ENCODE measurements around the gene CDIP1.

DNA sequence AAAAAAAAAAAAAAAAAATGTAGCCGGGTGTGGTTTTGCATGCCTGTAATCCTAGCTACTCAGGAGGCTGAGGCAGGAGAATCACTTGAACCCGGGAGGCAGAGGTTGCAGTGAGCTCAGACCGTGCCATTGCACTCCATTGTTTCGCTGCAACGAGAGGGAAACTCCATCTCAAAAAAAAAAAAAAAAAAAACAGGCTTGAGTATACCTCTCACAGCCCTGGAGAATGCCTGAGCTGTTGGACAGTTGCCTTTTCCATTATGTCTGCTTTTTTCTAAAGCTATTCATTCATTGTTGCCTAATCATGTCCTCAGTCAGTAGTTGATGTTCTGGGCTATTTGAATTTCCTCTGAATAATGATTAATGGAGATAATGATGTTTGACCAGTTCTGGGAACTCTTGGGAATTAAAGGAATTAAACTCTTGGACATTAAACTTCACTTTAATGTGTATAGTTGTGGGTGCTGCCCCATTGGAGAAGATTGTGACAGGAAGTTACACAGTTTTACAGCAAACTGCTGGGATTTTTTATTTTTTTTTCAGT lies 50.5 kb downstream of the CDIP1 start:
- TF ChIP-seq, protein P1, sequence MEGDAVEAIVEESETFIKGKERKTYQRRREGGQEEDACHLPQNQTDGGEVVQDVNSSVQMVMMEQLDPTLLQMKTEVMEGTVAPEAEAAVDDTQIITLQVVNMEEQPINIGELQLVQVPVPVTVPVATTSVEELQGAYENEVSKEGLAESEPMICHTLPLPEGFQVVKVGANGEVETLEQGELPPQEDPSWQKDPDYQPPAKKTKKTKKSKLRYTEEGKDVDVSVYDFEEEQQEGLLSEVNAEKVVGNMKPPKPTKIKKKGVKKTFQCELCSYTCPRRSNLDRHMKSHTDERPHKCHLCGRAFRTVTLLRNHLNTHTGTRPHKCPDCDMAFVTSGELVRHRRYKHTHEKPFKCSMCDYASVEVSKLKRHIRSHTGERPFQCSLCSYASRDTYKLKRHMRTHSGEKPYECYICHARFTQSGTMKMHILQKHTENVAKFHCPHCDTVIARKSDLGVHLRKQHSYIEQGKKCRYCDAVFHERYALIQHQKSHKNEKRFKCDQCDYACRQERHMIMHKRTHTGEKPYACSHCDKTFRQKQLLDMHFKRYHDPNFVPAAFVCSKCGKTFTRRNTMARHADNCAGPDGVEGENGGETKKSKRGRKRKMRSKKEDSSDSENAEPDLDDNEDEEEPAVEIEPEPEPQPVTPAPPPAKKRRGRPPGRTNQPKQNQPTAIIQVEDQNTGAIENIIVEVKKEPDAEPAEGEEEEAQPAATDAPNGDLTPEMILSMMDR (IDR thresholded peaks at IDR 0.05; ENCODE audit: insufficient read depth, low read length) = no peak
- TF ChIP-seq, protein P2, sequence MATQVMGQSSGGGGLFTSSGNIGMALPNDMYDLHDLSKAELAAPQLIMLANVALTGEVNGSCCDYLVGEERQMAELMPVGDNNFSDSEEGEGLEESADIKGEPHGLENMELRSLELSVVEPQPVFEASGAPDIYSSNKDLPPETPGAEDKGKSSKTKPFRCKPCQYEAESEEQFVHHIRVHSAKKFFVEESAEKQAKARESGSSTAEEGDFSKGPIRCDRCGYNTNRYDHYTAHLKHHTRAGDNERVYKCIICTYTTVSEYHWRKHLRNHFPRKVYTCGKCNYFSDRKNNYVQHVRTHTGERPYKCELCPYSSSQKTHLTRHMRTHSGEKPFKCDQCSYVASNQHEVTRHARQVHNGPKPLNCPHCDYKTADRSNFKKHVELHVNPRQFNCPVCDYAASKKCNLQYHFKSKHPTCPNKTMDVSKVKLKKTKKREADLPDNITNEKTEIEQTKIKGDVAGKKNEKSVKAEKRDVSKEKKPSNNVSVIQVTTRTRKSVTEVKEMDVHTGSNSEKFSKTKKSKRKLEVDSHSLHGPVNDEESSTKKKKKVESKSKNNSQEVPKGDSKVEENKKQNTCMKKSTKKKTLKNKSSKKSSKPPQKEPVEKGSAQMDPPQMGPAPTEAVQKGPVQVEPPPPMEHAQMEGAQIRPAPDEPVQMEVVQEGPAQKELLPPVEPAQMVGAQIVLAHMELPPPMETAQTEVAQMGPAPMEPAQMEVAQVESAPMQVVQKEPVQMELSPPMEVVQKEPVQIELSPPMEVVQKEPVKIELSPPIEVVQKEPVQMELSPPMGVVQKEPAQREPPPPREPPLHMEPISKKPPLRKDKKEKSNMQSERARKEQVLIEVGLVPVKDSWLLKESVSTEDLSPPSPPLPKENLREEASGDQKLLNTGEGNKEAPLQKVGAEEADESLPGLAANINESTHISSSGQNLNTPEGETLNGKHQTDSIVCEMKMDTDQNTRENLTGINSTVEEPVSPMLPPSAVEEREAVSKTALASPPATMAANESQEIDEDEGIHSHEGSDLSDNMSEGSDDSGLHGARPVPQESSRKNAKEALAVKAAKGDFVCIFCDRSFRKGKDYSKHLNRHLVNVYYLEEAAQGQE (IDR thresholded peaks at IDR 0.05; ENCODE audit: insufficient replicate concordance, low read depth) = peak; percentile 21
- TF ChIP-seq POLR2AphosphoS5 (IDR thresholded peaks at IDR 0.05; ENCODE audit: low read depth) (no peak), SPI1 (IDR thresholded peaks at IDR 0.05; ENCODE audit: borderline replicate concordance, low read depth) (no peak)

Measured in HL-60 (cell line).